Activated CD4-positive, alpha-beta memory T cell treated with anti-CD3 and anti-CD28 coated beads for 36 hours (primary cell): ENCODE data around the gene ADGRL2. TPM values are rescaled to one million over a fixed set of nuclear protein-coding genes. Genes with fewer than 3 reads are reported as not detected.

Experiments used
- CTCF ChIA-PET: fragments of 350-600 bp; sonication (Branson Sonifier 250); formaldehyde crosslinking; loops from one replicate; lab custom pipeline; 2021; ENCODE audit warnings: antibody characterized with exemption, inconsistent platforms; lab: Charles Lee
- POLR2A ChIA-PET: fragments of 350-600 bp; sonication (Branson Sonifier 250); formaldehyde crosslinking; loops from one replicate; lab custom pipeline; 2021; ENCODE audit warnings: antibody characterized with exemption; lab: Charles Lee
- DNase-seq: peaks from one replicate; pipeline ENCODE4 v3.0.0-alpha.2; 2020
- H3K27ac Mint-ChIP-seq: one replicate; pipeline ENCODE4 v1.8.0; 2021; ENCODE audit warnings: mixed read lengths
- H3K27me3 Mint-ChIP-seq: one replicate; pipeline ENCODE4 v1.8.0; 2021; ENCODE audit warnings: mixed read lengths
- H3K36me3 Mint-ChIP-seq: one replicate; pipeline ENCODE4 v1.8.0; 2021; ENCODE audit warnings: mixed read lengths
- H3K4me1 Mint-ChIP-seq: one replicate; pipeline ENCODE4 v1.8.0; 2021; ENCODE audit warnings: low read depth, mixed read lengths
- H3K4me3 Mint-ChIP-seq: one replicate; pipeline ENCODE4 v1.8.0; 2021; ENCODE audit warnings: mild to moderate bottlenecking, mixed read lengths
- H3K9me3 Mint-ChIP-seq: one replicate; pipeline ENCODE4 v1.8.0; 2021; ENCODE audit warnings: mixed read lengths
- intact Hi-C: fragments of 100-400 bp; cut with micrococcal nuclease; formaldehyde crosslinking; loops from one replicate; pipeline ENCODE4 v1.15.1; 2023
- total RNA-seq, 2 experiments: library from RNA; stranded (reverse); gene quantifications; one replicate each; pipeline ENCODE4 v1.2.3, GENCODE V29; 2021

The ADGRL2 gene
- total RNA-seq, 2 experiments from 2014 or later: not detected

- H3K36me3 Mint-ChIP-seq: no peaks in the 10 kb centered on the region
- H3K4me3 Mint-ChIP-seq: no peak overlapping the region
- H3K4me1 Mint-ChIP-seq: no peaks in the 10 kb centered on the region
- ChIA-PET CTCF (no interaction called here), POLR2A (no interaction called here)
- no peaks in the 10 kb centered on the region for H3K9me3 Mint-ChIP-seq
- DNase-seq: no peak
- H3K27me3 Mint-ChIP-seq: no peaks in the 10 kb centered on the region
- intact Hi-C loops: loop anchor here (10.0 kb wide), 1 partner anchor 1941 kb away; no protein-coding TSS in a partner anchor
- H3K27ac Mint-ChIP-seq: no peak overlapping the region
These were observed 35.4 kb downstream of the ADGRL2 start for GRCh38 chr1:81836007-81836626.

DNA sequence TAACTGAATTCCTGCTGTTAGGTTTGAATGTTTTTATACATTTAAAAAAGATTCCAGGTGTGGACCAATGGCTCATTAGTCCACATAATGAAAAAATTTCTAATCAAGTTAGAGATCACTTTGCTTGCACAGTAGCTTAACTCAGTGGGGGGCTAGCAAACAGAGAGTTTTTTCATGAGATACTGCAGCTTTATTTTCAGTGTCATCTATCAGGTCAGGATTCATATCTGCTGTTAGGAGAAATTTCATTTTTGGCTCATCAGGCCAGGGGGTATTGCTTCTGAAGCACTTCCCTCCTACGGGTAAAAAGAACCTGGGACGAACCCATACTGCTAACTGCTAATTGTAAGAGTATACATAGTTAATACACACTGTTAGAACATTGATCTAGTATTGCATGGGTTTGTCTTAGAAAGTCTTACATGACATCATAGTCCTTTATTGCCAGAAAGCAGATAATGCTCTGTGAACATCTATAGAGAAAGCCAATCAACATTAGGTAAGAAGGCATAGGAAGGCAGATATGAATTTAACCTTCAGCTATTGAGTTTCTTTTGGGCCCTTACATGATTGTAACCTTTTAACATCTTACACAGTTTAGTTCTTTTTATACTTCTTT, 38.0 kb downstream of the ADGRL2 start:
- H3K4me3 Mint-ChIP-seq: no peak overlapping the region
- ChIA-PET CTCF (no interaction called here), POLR2A (no interaction called here)
- no peak overlapping the region for H3K27ac Mint-ChIP-seq
- intact Hi-C loops: loop anchor here (10.0 kb wide), 1 partner anchor 1944 kb away; no protein-coding TSS in a partner anchor
- no peaks in the 10 kb centered on the region for H3K36me3 Mint-ChIP-seq
- H3K4me1 Mint-ChIP-seq: no peaks in the 10 kb centered on the region
- peaks cover 4% of the 10 kb centered on the region for H3K9me3 Mint-ChIP-seq
- DNase-seq: no peak
- H3K27me3 Mint-ChIP-seq: no peaks in the 10 kb centered on the region

DNA sequence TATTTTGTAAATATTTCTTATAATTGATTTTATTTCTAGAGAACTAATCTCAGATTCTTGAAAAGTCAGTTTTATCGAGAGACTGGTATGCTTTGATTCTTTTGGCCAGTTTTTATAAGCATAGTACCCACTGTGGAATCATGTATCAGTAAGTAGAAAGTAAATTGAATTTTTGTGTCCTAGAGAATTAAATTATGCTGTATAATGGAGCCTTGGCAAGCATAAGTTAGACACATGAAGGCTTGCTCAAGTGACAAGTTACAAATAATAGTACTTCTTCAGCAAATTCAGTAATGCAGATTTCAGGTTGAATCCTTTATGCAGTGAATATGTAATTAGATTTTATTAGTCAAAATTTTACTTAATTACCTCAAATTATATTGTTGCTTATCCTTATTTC, 40.1 kb downstream of the ADGRL2 start:
- no peaks in the 10 kb centered on the region for H3K36me3 Mint-ChIP-seq

GRCh38 chr1:81841795-81842194, 41.1 kb downstream of the ADGRL2 start:
- Mint-ChIP-seq H3K27ac (no peak overlapping the region), H3K9me3 (peaks cover 4% of the 10 kb centered on the region), H3K36me3 (no peaks in the 10 kb centered on the region), H3K4me3 (no peak overlapping the region), H3K4me1 (no peaks in the 10 kb centered on the region), H3K27me3 (no peaks in the 10 kb centered on the region)
- ChIA-PET CTCF (no interaction called here), POLR2A (no interaction called here)
- no peak for DNase-seq
- intact Hi-C loops: no loop called here

More for the DNA sequence above, 40.1 kb downstream of the ADGRL2 start:
- no peak for DNase-seq
- no peak overlapping the region for H3K4me3 Mint-ChIP-seq
- no peaks in the 10 kb centered on the region for H3K4me1 Mint-ChIP-seq
- no peak overlapping the region for H3K27ac Mint-ChIP-seq
- ChIA-PET CTCF (no interaction called here), POLR2A (no interaction called here)
- H3K27me3 Mint-ChIP-seq: no peaks in the 10 kb centered on the region
- intact Hi-C loops: no loop called here
- H3K9me3 Mint-ChIP-seq: peaks cover 4% of the 10 kb centered on the region

DNA sequence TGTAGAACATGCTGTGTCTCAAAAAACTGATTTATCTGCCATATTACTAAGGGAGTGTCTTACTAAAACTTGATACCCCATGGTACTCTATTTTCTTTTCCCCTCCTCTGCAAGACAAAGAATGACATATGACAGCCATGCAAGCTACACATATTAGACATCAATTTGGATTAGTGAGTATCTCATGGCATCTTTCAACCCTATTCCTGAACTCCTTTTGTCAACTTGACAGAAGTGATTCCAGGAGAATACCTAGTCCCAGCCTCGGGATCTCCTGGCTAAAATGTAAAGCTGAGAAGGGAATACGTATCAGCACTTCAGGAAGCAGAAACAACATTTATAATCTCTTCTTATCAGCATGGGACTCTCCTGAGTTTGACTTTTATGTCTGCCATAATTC, 43.7 kb downstream of the ADGRL2 start:
- peaks cover 4% of the 10 kb centered on the region for H3K9me3 Mint-ChIP-seq
- H3K27me3 Mint-ChIP-seq: no peaks in the 10 kb centered on the region
- H3K27ac Mint-ChIP-seq: no peak overlapping the region
- H3K4me1 Mint-ChIP-seq: no peaks in the 10 kb centered on the region
- DNase-seq: no peak
- H3K4me3 Mint-ChIP-seq: no peak overlapping the region
- H3K36me3 Mint-ChIP-seq: no peaks in the 10 kb centered on the region
- intact Hi-C loops: no loop called here
- ChIA-PET CTCF (no interaction called here), POLR2A (no interaction called here)

DNA sequence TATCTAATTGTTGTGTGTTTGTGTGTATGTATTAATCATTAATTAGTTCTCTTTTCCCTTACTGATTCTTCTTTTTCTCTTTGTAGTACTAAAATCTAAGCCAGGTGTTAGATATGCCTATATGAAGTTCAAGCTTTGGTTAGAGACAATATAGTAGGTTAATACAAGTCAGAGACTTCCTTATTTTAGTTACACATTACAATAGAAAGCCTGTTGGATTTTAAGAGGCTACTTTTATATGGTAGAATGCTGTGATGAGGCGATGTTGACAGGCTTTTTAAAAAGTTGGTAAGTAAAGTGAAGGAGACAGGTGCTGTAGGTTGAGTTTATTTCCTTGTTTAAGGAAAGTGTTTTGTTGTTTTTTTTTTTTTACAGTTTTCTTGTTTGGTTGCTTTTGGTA, 45.9 kb downstream of the ADGRL2 start:
- H3K4me1 Mint-ChIP-seq: no peaks in the 10 kb centered on the region
- peaks cover 2% of the 10 kb centered on the region for H3K9me3 Mint-ChIP-seq
- no peak for DNase-seq
- no peak overlapping the region for H3K27ac Mint-ChIP-seq
- ChIA-PET CTCF (no interaction called here), POLR2A (no interaction called here)
- H3K4me3 Mint-ChIP-seq: no peak overlapping the region
- H3K36me3 Mint-ChIP-seq: no peaks in the 10 kb centered on the region
- intact Hi-C loops: no loop called here
- no peaks in the 10 kb centered on the region for H3K27me3 Mint-ChIP-seq

DNA sequence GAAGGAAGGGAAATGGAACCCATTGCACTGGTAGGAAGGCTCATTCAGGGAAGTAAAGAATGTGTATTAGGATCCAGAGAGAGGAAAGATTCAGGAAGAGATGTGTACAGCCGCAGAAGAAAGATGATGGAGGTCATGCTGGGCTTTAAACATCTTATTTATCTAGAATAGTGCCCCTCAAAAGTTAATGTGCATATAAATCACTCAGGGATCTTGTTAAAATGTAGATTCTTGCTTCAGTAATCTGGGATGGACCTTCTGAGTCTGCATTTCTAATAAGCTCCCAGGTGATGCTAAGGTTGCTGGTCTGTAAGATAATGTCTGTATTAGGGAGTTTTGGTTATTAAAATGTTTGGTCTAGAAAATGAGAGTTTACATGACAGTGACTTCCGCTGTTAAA, 46.3 kb downstream of the ADGRL2 start:
- Mint-ChIP-seq H3K36me3 (no peaks in the 10 kb centered on the region), H3K4me1 (no peaks in the 10 kb centered on the region), H3K4me3 (no peak overlapping the region), H3K27ac (no peak overlapping the region), H3K27me3 (no peaks in the 10 kb centered on the region), H3K9me3 (no peaks in the 10 kb centered on the region)
- ChIA-PET CTCF (no interaction called here), POLR2A (no interaction called here)
- no peak for DNase-seq
- intact Hi-C loops: no loop called here

DNA sequence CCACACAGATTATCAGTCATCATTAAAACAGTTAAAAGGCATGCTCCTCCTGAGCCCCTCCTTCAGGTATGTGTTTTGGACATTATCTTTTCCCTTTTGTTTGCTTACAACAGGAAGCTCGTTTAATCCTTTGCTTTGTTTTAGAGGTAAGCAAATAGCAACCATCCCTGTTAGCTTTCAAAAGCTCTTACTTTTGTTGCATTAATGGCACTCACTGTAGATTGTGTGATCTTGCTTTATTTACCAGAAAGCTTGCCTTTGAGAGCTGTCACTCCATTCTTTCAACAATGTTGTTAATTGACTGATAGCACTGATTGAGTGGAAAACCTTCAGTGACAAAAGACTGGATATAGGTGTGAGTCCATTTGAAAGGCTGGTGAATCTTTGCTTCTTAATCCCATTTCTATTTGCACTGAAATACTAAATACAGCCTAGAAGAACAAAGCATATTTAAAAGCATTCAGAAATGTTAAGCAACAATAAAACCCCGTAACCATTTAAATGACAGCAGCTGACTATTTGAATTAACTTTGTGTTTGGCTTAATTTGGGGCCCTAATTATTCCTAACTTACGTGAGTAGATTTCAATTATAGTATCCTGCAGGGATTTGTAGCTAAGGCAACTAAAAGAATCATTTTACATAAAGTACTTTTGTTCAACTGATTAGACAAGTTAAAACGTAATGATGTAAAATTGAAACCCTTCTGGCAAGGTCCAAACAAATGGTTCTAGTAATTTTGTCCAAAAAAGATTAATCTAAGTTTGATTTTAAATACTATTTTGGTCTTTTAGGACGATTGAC, 48.3 kb downstream of the ADGRL2 start:
- Mint-ChIP-seq H3K27me3 (no peaks in the 10 kb centered on the region), H3K36me3 (no peaks in the 10 kb centered on the region), H3K9me3 (no peaks in the 10 kb centered on the region), H3K27ac (no peak overlapping the region), H3K4me3 (no peak overlapping the region), H3K4me1 (no peaks in the 10 kb centered on the region)
- ChIA-PET CTCF (no interaction called here), POLR2A (no interaction called here)
- intact Hi-C loops: no loop called here
- DNase-seq: no peak

DNA sequence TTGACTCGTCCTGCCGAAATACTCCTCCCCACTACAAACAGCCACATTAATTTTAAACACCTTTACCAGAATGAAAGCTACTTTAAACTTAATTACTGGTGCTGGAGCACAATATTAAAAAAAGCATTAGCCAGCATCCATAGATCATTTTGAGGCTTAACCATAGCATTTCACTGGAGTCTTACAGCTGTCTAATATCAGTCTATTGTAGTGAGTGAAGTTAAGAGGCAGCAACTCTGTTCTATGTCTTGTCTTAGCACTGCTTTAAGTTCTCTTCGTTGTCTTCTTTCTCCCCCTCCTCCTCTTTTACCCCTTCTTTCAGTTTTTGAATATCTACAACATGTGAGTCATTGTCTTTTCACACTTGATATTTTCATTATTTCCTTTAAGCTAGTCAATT, 49.3 kb downstream of the ADGRL2 start:
- no peak for DNase-seq
- CTCF ChIA-PET: no interaction called here
- Mint-ChIP-seq H3K4me1 (no peaks in the 10 kb centered on the region), H3K9me3 (no peaks in the 10 kb centered on the region), H3K4me3 (no peak overlapping the region), H3K27me3 (no peaks in the 10 kb centered on the region), H3K36me3 (no peaks in the 10 kb centered on the region), H3K27ac (no peak overlapping the region)
- POLR2A ChIA-PET: no interaction called here
- intact Hi-C loops: no loop called here

GRCh38 chr1:81850495-81850894, 49.8 kb downstream of the ADGRL2 start:
- CTCF ChIA-PET: no interaction called here
- intact Hi-C loops: no loop called here
- no peaks in the 10 kb centered on the region for H3K27me3 Mint-ChIP-seq

GRCh38 chr1:81851217-81851616, 50.5 kb downstream of the ADGRL2 start:
- ChIA-PET CTCF (no interaction called here), POLR2A (no interaction called here)
- H3K4me1 Mint-ChIP-seq: no peaks in the 10 kb centered on the region
- no peaks in the 10 kb centered on the region for H3K27me3 Mint-ChIP-seq
- no peaks in the 10 kb centered on the region for H3K36me3 Mint-ChIP-seq
- intact Hi-C loops: no loop called here
- H3K4me3 Mint-ChIP-seq: no peak overlapping the region
- no peaks in the 10 kb centered on the region for H3K9me3 Mint-ChIP-seq
- no peak for DNase-seq
- no peak overlapping the region for H3K27ac Mint-ChIP-seq

More at GRCh38 chr1:81850495-81850894, 49.8 kb downstream of the ADGRL2 start:
- Mint-ChIP-seq H3K4me3 (no peak overlapping the region), H3K27ac (no peak overlapping the region), H3K4me1 (no peaks in the 10 kb centered on the region), H3K9me3 (no peaks in the 10 kb centered on the region), H3K36me3 (no peaks in the 10 kb centered on the region)
- POLR2A ChIA-PET: no interaction called here
- DNase-seq: no peak

DNA sequence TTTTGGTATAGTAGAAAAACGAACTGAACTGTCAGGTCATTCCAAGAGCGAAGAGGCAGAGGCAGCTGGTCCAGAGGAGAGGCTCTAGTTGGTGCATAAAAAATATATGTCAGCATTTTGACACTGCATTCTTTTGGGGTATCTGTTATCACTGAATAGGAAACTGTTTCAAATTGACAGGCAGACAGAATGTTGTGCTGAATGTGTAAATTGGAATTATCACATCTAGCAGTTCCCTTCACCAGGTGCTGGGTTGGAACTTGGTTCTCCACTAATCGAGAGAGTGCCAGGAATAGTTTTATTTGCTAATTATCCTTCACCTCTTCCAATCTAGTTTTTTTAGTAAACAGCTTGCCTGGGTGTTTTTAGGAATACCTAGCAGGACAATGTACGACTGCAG, 52.2 kb downstream of the ADGRL2 start:
- no peaks in the 10 kb centered on the region for H3K27me3 Mint-ChIP-seq
- CTCF ChIA-PET: no interaction called here
- H3K4me3 Mint-ChIP-seq: no peak overlapping the region
- no peaks in the 10 kb centered on the region for H3K4me1 Mint-ChIP-seq
- intact Hi-C loops: no loop called here
- no peak for DNase-seq
- no peak overlapping the region for H3K27ac Mint-ChIP-seq
- H3K9me3 Mint-ChIP-seq: no peaks in the 10 kb centered on the region
- POLR2A ChIA-PET: no interaction called here
- H3K36me3 Mint-ChIP-seq: no peaks in the 10 kb centered on the region
